Measurements from ENCODE around the gene OR2AP1. TPM values are rescaled to one million over a fixed set of nuclear protein-coding genes. Genes with fewer than 3 reads are reported as not detected.

The OR2AP1 gene
- total RNA-seq, 1 experiment from 2014 or later = not detected

GRCh38 chr12:55549302-55549701 lies 23.0 kb upstream of the OR2AP1 start, which contains the start of gene OR6C4:
TSS of gene OR6C4 (plus strand) at chr12:55549602. CDS start at chr12:55551227, 1,625 bp downstream.
- Histone ChIP-seq H3K23me2 (ENCODE audit: insufficient read length, low read depth, low read length, poor library complexity, severe bottlenecking) (no peaks in the 10 kb centered on the region), H3K79me1 (ENCODE audit: insufficient read depth, low read depth, low read length, poor library complexity, severe bottlenecking) (no peaks in the 10 kb centered on the region), H3K18ac (ENCODE audit: insufficient read length, low read depth, low read length) (no peak within 1 kb of the TSS), H2BK15ac (ENCODE audit: low read depth, low read length) (no peak within 1 kb of the TSS), H4K5ac (ENCODE audit: insufficient read length, low read depth, low read length) (no peak within 1 kb of the TSS), H3K23ac (ENCODE audit: insufficient read length, low read depth, low read length) (no peak within 1 kb of the TSS), H4K8ac (replicated peaks; ENCODE audit: insufficient read length, low read depth, low read length) (no peak within 1 kb of the TSS), H2AFZ (ENCODE audit: low read length) (no peak within 1 kb of the TSS), H3K79me2 (ENCODE audit: insufficient read depth, low read length) (no peaks in the 10 kb centered on the region), H2AK5ac (ENCODE audit: insufficient read length, low read length) (no peak within 1 kb of the TSS), H3K4ac (ENCODE audit: low read depth, low read length) (no peak within 1 kb of the TSS), H3K9me3 (ENCODE audit: control insufficient read depth, low read depth, low read length) (peaks cover 14% of the 10 kb centered on the region), H3K14ac (ENCODE audit: insufficient read depth, low read length) (no peak within 1 kb of the TSS), H2BK5ac (ENCODE audit: insufficient read length, low read length) (no peak within 1 kb of the TSS), H2BK20ac (ENCODE audit: low read depth, low read length, poor library complexity, severe bottlenecking) (no peak within 1 kb of the TSS), H2BK120ac (ENCODE audit: low read depth, low read length, poor library complexity, severe bottlenecking) (no peak within 1 kb of the TSS), H4K91ac (ENCODE audit: insufficient read length, low read depth, low read length) (no peak within 1 kb of the TSS), H4K20me1 (ENCODE audit: control insufficient read depth, insufficient read depth, insufficient read length) (no peaks in the 10 kb centered on the region), H3K4me2 (ENCODE audit: insufficient read depth, insufficient read length, low read length) (no peak within 1 kb of the TSS), H3K27ac (ENCODE audit: insufficient read length, low read depth, low read length) (no peak within 1 kb of the TSS), H3K27me3 (ENCODE audit: insufficient read depth, low read length) (no peaks in the 10 kb centered on the region), H3K56ac (ENCODE audit: insufficient read length, low read depth, low read length) (no peak within 1 kb of the TSS), H3K4me1 (ENCODE audit: insufficient read depth, low read length) (no peaks in the 10 kb centered on the region), H3K9ac (ENCODE audit: extremely low read depth, insufficient read length, low read length) (no peak within 1 kb of the TSS), H3T11ph (ENCODE audit: low read length) (no peak within 1 kb of the TSS), H2BK12ac (ENCODE audit: insufficient read length, low read depth, low read length) (no peak within 1 kb of the TSS)
- H3K27me3 Mint-ChIP-seq (ENCODE audit: low read depth) = peaks cover 6% of the 10 kb centered on the region
- H3K27ac Mint-ChIP-seq = no peak within 1 kb of the TSS
- peaks cover 2 to 6% (median 2%) of the 10 kb centered on the region in 3 experiments; a peak in 5 of 7 replicates for H3K36me3 Mint-ChIP-seq (ENCODE audit: insufficient read depth in 1 of 3, low read depth in 3 of 3)
- no CpG with 5 or more reads among the region's 2 CpGs for WGBS (ENCODE audit: extremely low coverage, insufficient read length, low lambda C conversion rate)
- no peaks in the 10 kb centered on the region for H3K4me1 Mint-ChIP-seq
- peaks cover 20 to 26% of the 10 kb centered on the region in 2 experiments for H3K9me3 Mint-ChIP-seq
- no peak for TF ChIP-seq CTCF (conservative IDR thresholded peaks at IDR 0.05)
- no peak for DNase-seq
- no peak within 1 kb of the TSS for H3K4me3 Mint-ChIP-seq
